ENCODE data around the gene CIPC.

Gene CIPC

GRCh38 chr14:77086951-77087350 lies 11.1 kb upstream of the CIPC start:
- Mint-ChIP-seq H3K36me3 (no peaks in the 10 kb centered on the region), H3K4me1 (no peaks in the 10 kb centered on the region), H3K4me3 (no peak overlapping the region), H3K27ac (no peak overlapping the region), H3K9me3 (peaks cover 3% of the 10 kb centered on the region)
- ATAC-seq: no peak
- no peak for DNase-seq (ENCODE audit: low spot score in 2 of 2)

GRCh38 chr14:77087631-77088030 lies 10.4 kb upstream of the CIPC start:
- ATAC-seq (no peak), DNase-seq (ENCODE audit: low spot score in 2 of 2) (no peak)
- Mint-ChIP-seq H3K4me3 (no peak overlapping the region), H3K9me3 (peaks cover 3% of the 10 kb centered on the region), H3K27ac (no peak overlapping the region), H3K36me3 (no peaks in the 10 kb centered on the region), H3K4me1 (no peaks in the 10 kb centered on the region)

GRCh38 chr14:77088219-77088618 lies 9.8 kb upstream of the CIPC start:
- no peak for ATAC-seq
- Mint-ChIP-seq H3K4me1 (no peaks in the 10 kb centered on the region), H3K4me3 (no peak overlapping the region), H3K9me3 (peaks cover 3% of the 10 kb centered on the region), H3K36me3 (no peaks in the 10 kb centered on the region), H3K27ac (no peak overlapping the region)
- DNase-seq (ENCODE audit: low spot score in 2 of 2): no peak

GRCh38 chr14:77088645-77089044 lies 9.4 kb upstream of the CIPC start:
- DNase-seq (ENCODE audit: low spot score in 2 of 2) (no peak), ATAC-seq (no peak)
- Mint-ChIP-seq H3K36me3 (no peaks in the 10 kb centered on the region), H3K9me3 (peaks cover 3% of the 10 kb centered on the region), H3K4me3 (no peak overlapping the region), H3K4me1 (no peaks in the 10 kb centered on the region), H3K27ac (no peak overlapping the region)

- ATAC-seq (no peak), DNase-seq (ENCODE audit: low spot score in 2 of 2) (no peak)
- peaks cover 3% of the 10 kb centered on the region for H3K9me3 Mint-ChIP-seq
- H3K36me3 Mint-ChIP-seq: no peaks in the 10 kb centered on the region
- H3K4me1 Mint-ChIP-seq: peaks cover 13% of the 10 kb centered on the region
- no peak overlapping the region for H3K4me3 Mint-ChIP-seq
- H3K27ac Mint-ChIP-seq: no peak overlapping the region
Observed at GRCh38 chr14:77091518-77091917, 6.5 kb upstream of the CIPC start.

GRCh38 chr14:77092676-77093075 lies 5.4 kb upstream of the CIPC start:
- Mint-ChIP-seq H3K27ac (no peak overlapping the region), H3K9me3 (peaks cover 3% of the 10 kb centered on the region)
- no peak for ATAC-seq

GRCh38 chr14:77094672-77095284 lies 3.3 kb upstream of the CIPC start:
- Mint-ChIP-seq H3K4me1 (peaks cover 44% of the 10 kb centered on the region), H3K36me3 (peaks cover 12% of the 10 kb centered on the region), H3K9me3 (peaks cover 3% of the 10 kb centered on the region), H3K27ac (no peak overlapping the region), H3K4me3 (no peak overlapping the region)
- DNase-seq (ENCODE audit: low spot score in 2 of 2) (peak; percentile 59 to 83), ATAC-seq (no peak)

More at GRCh38 chr14:77092676-77093075, 5.4 kb upstream of the CIPC start:
- DNase-seq (ENCODE audit: low spot score in 2 of 2): no peak
- no peak overlapping the region for H3K4me3 Mint-ChIP-seq
- H3K4me1 Mint-ChIP-seq: peaks cover 23% of the 10 kb centered on the region
- peaks cover 5% of the 10 kb centered on the region for H3K36me3 Mint-ChIP-seq

GRCh38 chr14:77097006-77097699 lies 905 bp upstream of the CIPC start:
- Mint-ChIP-seq H3K4me1 (peaks cover 53% of the 10 kb centered on the region), H3K4me3 (peak overlapping the region; percentile 98), H3K36me3 (peaks cover 12% of the 10 kb centered on the region), H3K27ac (peak overlapping the region; percentile 99), H3K9me3 (no peaks in the 10 kb centered on the region)
- DNase-seq (ENCODE audit: low spot score in 2 of 2) (no peak), ATAC-seq (no peak)

GRCh38 chr14:77098529-77099353 lies 683 bp downstream of the CIPC start:
- peak overlapping the region; percentile 99 for H3K27ac Mint-ChIP-seq
- DNase-seq (ENCODE audit: low spot score in 2 of 2): peak in 1 of 2 donors; percentile 10
- H3K4me3 Mint-ChIP-seq: peak overlapping the region; percentile 98
- H3K4me1 Mint-ChIP-seq: peaks cover 53% of the 10 kb centered on the region
- H3K9me3 Mint-ChIP-seq: no peaks in the 10 kb centered on the region
- no peak for ATAC-seq
- peaks cover 12% of the 10 kb centered on the region for H3K36me3 Mint-ChIP-seq

- ATAC-seq: no peak
- no peak for DNase-seq (ENCODE audit: low spot score in 2 of 2)
- peak overlapping the region; percentile 99 for H3K27ac Mint-ChIP-seq
- H3K4me3 Mint-ChIP-seq: peak overlapping the region; percentile 98
- H3K4me1 Mint-ChIP-seq: peaks cover 52% of the 10 kb centered on the region
- H3K9me3 Mint-ChIP-seq: no peaks in the 10 kb centered on the region
- H3K36me3 Mint-ChIP-seq: peaks cover 12% of the 10 kb centered on the region
Observed at GRCh38 chr14:77099425-77100167, 1.5 kb downstream of the CIPC start.

- H3K9me3 Mint-ChIP-seq: no peaks in the 10 kb centered on the region
- peaks cover 13% of the 10 kb centered on the region for H3K36me3 Mint-ChIP-seq
- H3K4me1 Mint-ChIP-seq: peaks cover 46% of the 10 kb centered on the region
- H3K27ac Mint-ChIP-seq: no peak overlapping the region
- DNase-seq (ENCODE audit: low spot score in 2 of 2): no peak
- ATAC-seq: no peak
- no peak overlapping the region for H3K4me3 Mint-ChIP-seq
Observed at GRCh38 chr14:77100961-77101360, 2.9 kb downstream of the CIPC start.

GRCh38 chr14:77102154-77102553 lies 4.1 kb downstream of the CIPC start:
- H3K9me3 Mint-ChIP-seq: no peaks in the 10 kb centered on the region
- H3K27ac Mint-ChIP-seq: no peak overlapping the region
- no peak for DNase-seq (ENCODE audit: low spot score in 2 of 2)
- H3K36me3 Mint-ChIP-seq: peaks cover 24% of the 10 kb centered on the region
- no peak for ATAC-seq
- H3K4me1 Mint-ChIP-seq: peaks cover 34% of the 10 kb centered on the region
- H3K4me3 Mint-ChIP-seq: no peak overlapping the region

GRCh38 chr14:77103475-77103874 lies 5.4 kb downstream of the CIPC start:
- H3K36me3 Mint-ChIP-seq: peaks cover 21% of the 10 kb centered on the region
- no peak overlapping the region for H3K27ac Mint-ChIP-seq
- peaks cover 22% of the 10 kb centered on the region for H3K4me1 Mint-ChIP-seq
- H3K4me3 Mint-ChIP-seq: no peak overlapping the region
- DNase-seq (ENCODE audit: low spot score in 2 of 2) (no peak), ATAC-seq (no peak)
- H3K9me3 Mint-ChIP-seq: no peaks in the 10 kb centered on the region

- no peaks in the 10 kb centered on the region for H3K9me3 Mint-ChIP-seq
- H3K36me3 Mint-ChIP-seq: peaks cover 21% of the 10 kb centered on the region
- H3K27ac Mint-ChIP-seq: no peak overlapping the region
- peaks cover 17% of the 10 kb centered on the region for H3K4me1 Mint-ChIP-seq
- H3K4me3 Mint-ChIP-seq: no peak overlapping the region
- DNase-seq (ENCODE audit: low spot score in 2 of 2) (no peak), ATAC-seq (no peak)
Observed at GRCh38 chr14:77103951-77104350, 5.9 kb downstream of the CIPC start.

GRCh38 chr14:77104393-77104792 lies 6.3 kb downstream of the CIPC start:
- H3K36me3 Mint-ChIP-seq: peaks cover 21% of the 10 kb centered on the region
- peaks cover 13% of the 10 kb centered on the region for H3K4me1 Mint-ChIP-seq
- ATAC-seq (no peak), DNase-seq (ENCODE audit: low spot score in 2 of 2) (no peak)
- no peak overlapping the region for H3K27ac Mint-ChIP-seq
- no peak overlapping the region for H3K4me3 Mint-ChIP-seq
- H3K9me3 Mint-ChIP-seq: no peaks in the 10 kb centered on the region
